HTR-8/SVneo (cell line): ENCODE results near the gene CHST11.

Experiments used
- DNase-seq: peaks from one replicate; pipeline ENCODE4 v3.0.0; 2011; ENCODE audit warnings: low spot score, mixed read lengths; ENCODE audit not compliant: insufficient read length
- FAIRE-seq: peaks from 2 replicates; lab custom pipeline; 2011; peaks lifted over from hg19 to GRCh38; lab: Jason Lieb, UNC

Gene CHST11

GRCh38 chr12:104680070-104680469 is 223.3 kb downstream of the CHST11 start:
- FAIRE-seq (no peak), DNase-seq (no peak)

GRCh38 chr12:104680491-104680890 is 223.7 kb downstream of the CHST11 start:
- DNase-seq (no peak), FAIRE-seq (no peak)

GRCh38 chr12:104681012-104681690 is 224.4 kb downstream of the CHST11 start:
- DNase-seq = no peak
- FAIRE-seq = no peak

GRCh38 chr12:104682790-104683279 is 226.1 kb downstream of the CHST11 start:
- no peak for FAIRE-seq
- no peak for DNase-seq

- FAIRE-seq (no peak), DNase-seq (no peak)
Measured at GRCh38 chr12:104683831-104684503, 227.2 kb downstream of the CHST11 start.

- DNase-seq = no peak
- FAIRE-seq = no peak
Measured at GRCh38 chr12:104684884-104685283, 228.1 kb downstream of the CHST11 start.

- DNase-seq (no peak), FAIRE-seq (no peak)
Measured at GRCh38 chr12:104685366-104685765, 228.6 kb downstream of the CHST11 start.

GRCh38 chr12:104686196-104686595 is 229.4 kb downstream of the CHST11 start:
- DNase-seq = no peak

GRCh38 chr12:104687823-104688573 is 231.2 kb downstream of the CHST11 start:
- DNase-seq = no peak
- FAIRE-seq = no peak

More at GRCh38 chr12:104686196-104686595, 229.4 kb downstream of the CHST11 start:
- no peak for FAIRE-seq

GRCh38 chr12:104689635-104690034 is 232.9 kb downstream of the CHST11 start:
- no peak for DNase-seq
- FAIRE-seq = no peak

- FAIRE-seq = no peak
Measured at GRCh38 chr12:104691721-104692556, 235.2 kb downstream of the CHST11 start.

GRCh38 chr12:104692557-104693218 is 235.9 kb downstream of the CHST11 start:
- DNase-seq (no peak), FAIRE-seq (no peak)

More at GRCh38 chr12:104691721-104692556, 235.2 kb downstream of the CHST11 start:
- no peak for DNase-seq

- DNase-seq = no peak
- no peak for FAIRE-seq
Measured at GRCh38 chr12:104693493-104693892, 236.7 kb downstream of the CHST11 start.

GRCh38 chr12:104694161-104694560 is 237.4 kb downstream of the CHST11 start:
- no peak for FAIRE-seq
- no peak for DNase-seq

GRCh38 chr12:104694711-104695110 is 238.0 kb downstream of the CHST11 start:
- FAIRE-seq = no peak
- DNase-seq = no peak

- DNase-seq (no peak), FAIRE-seq (no peak)
Measured at GRCh38 chr12:104695453-104696148, 238.9 kb downstream of the CHST11 start.

GRCh38 chr12:104697186-104697585 is 240.4 kb downstream of the CHST11 start:
- DNase-seq (no peak), FAIRE-seq (no peak)

- FAIRE-seq (no peak), DNase-seq (no peak)
Measured at GRCh38 chr12:104698871-104699270, 242.1 kb downstream of the CHST11 start.
